Measurements from ENCODE around the gene CYP39A1.

GRCh38 chr6:46688117-46688965, 35.7 kb upstream of the CYP39A1 start:
- TF ChIP-seq CTCF (IDR thresholded peaks at IDR 0.05): no peak
- TF ChIP-seq POLR2A (IDR thresholded peaks at IDR 0.05): no peak
- TF ChIP-seq EP300 (IDR thresholded peaks at IDR 0.05): no peak
